Measurements from ENCODE around the gene INTS15.

INTS15 gene

GRCh38 chr7:6642239-6642839 lies 52.5 kb downstream of the INTS15 start:
- H3K4me3 ChIP-seq (ENCODE audit: low read depth, low read length), result no peak overlapping the region

GRCh38 chr7:6642861-6643640 lies 53.2 kb downstream of the INTS15 start:
- H3K4me3 ChIP-seq (ENCODE audit: low read depth, low read length), result no peak overlapping the region
- no peak for TF ChIP-seq CTCF (IDR thresholded peaks at IDR 0.05; ENCODE audit: low read depth, low read length)

More at GRCh38 chr7:6642239-6642839, 52.5 kb downstream of the INTS15 start:
- no peak for TF ChIP-seq CTCF (IDR thresholded peaks at IDR 0.05; ENCODE audit: low read depth, low read length)

GRCh38 chr7:6643915-6644625 lies 54.2 kb downstream of the INTS15 start:
- no peak for TF ChIP-seq CTCF (IDR thresholded peaks at IDR 0.05; ENCODE audit: low read depth, low read length)
- no peak overlapping the region for H3K4me3 ChIP-seq (ENCODE audit: low read depth, low read length)

GRCh38 chr7:6644728-6645127 lies 54.9 kb downstream of the INTS15 start:
- TF ChIP-seq CTCF (IDR thresholded peaks at IDR 0.05; ENCODE audit: low read depth, low read length), result no peak
- no peak overlapping the region for H3K4me3 ChIP-seq (ENCODE audit: low read depth, low read length)

GRCh38 chr7:6646465-6646864 lies 56.6 kb downstream of the INTS15 start:
- no peak for TF ChIP-seq CTCF (IDR thresholded peaks at IDR 0.05; ENCODE audit: low read depth, low read length)
- no peak overlapping the region for H3K4me3 ChIP-seq (ENCODE audit: low read depth, low read length)

GRCh38 chr7:6647080-6647479 lies 57.3 kb downstream of the INTS15 start:
- no peak overlapping the region for H3K4me3 ChIP-seq (ENCODE audit: low read depth, low read length)
- no peak for TF ChIP-seq CTCF (IDR thresholded peaks at IDR 0.05; ENCODE audit: low read depth, low read length)

GRCh38 chr7:6647541-6647940 lies 57.7 kb downstream of the INTS15 start:
- no peak for TF ChIP-seq CTCF (IDR thresholded peaks at IDR 0.05; ENCODE audit: low read depth, low read length)
- H3K4me3 ChIP-seq (ENCODE audit: low read depth, low read length), result no peak overlapping the region

Data from WI38 (cell line).